Measurements from ENCODE around the gene ARHGAP4.

The ARHGAP4 gene

GRCh38 chrX:153945956-153946943 lies 20.2 kb upstream of the ARHGAP4 start:
- no peak for DNase-seq (ENCODE audit: low spot score)

GRCh38 chrX:153944800-153945150 lies 18.7 kb upstream of the ARHGAP4 start:
- no peak for DNase-seq (ENCODE audit: low spot score)

- no peak for DNase-seq (ENCODE audit: low spot score)
These were observed 18.2 kb upstream of the ARHGAP4 start, which contains the start of gene RENBP for GRCh38 chrX:153944140-153944799. Gene RENBP, minus strand, starts transcription at chrX:153944643. Its CDS starts 33 bp downstream, at chrX:153944610.

GRCh38 chrX:153941336-153942252 lies 15.5 kb upstream of the ARHGAP4 start:
- no peak for DNase-seq (ENCODE audit: low spot score)

GRCh38 chrX:153939573-153939972 lies 13.5 kb upstream of the ARHGAP4 start:
- no peak for DNase-seq (ENCODE audit: low spot score)

- DNase-seq (ENCODE audit: low spot score) = no peak
These were observed 12.2 kb upstream of the ARHGAP4 start for GRCh38 chrX:153938226-153938786.

- DNase-seq (ENCODE audit: low spot score) = no peak
These were observed 11.0 kb upstream of the ARHGAP4 start for GRCh38 chrX:153937056-153937455.

- no peak for DNase-seq (ENCODE audit: low spot score)
These were observed 9.3 kb upstream of the ARHGAP4 start for GRCh38 chrX:153935326-153935851.

GRCh38 chrX:153934762-153935325 lies 8.8 kb upstream of the ARHGAP4 start, which contains the start of gene NAA10:
Gene NAA10, minus strand, starts transcription at chrX:153935037. Its CDS starts 133 bp downstream, at chrX:153934904.
- peak; percentile 59 for DNase-seq (ENCODE audit: low spot score)

- DNase-seq (ENCODE audit: low spot score) = no peak
These were observed 8.2 kb upstream of the ARHGAP4 start for GRCh38 chrX:153934148-153934761.

- no peak for DNase-seq (ENCODE audit: low spot score)
These were observed 7.7 kb upstream of the ARHGAP4 start for GRCh38 chrX:153933748-153934147.

- no peak for DNase-seq (ENCODE audit: low spot score)
These were observed 6.3 kb upstream of the ARHGAP4 start for GRCh38 chrX:153932220-153932915.

GRCh38 chrX:153931748-153932147 lies 5.7 kb upstream of the ARHGAP4 start:
- DNase-seq (ENCODE audit: low spot score) = no peak

GRCh38 chrX:153931151-153931550 lies 5.1 kb upstream of the ARHGAP4 start:
- no peak for DNase-seq (ENCODE audit: low spot score)

- no peak for DNase-seq (ENCODE audit: low spot score)
These were observed 4.2 kb upstream of the ARHGAP4 start for GRCh38 chrX:153930011-153930910.

GRCh38 chrX:153929576-153929975 lies 3.5 kb upstream of the ARHGAP4 start:
- DNase-seq (ENCODE audit: low spot score) = no peak

- no peak for DNase-seq (ENCODE audit: low spot score)
These were observed 2.8 kb upstream of the ARHGAP4 start for GRCh38 chrX:153928846-153929245.

GRCh38 chrX:153927922-153928760 lies 2.1 kb upstream of the ARHGAP4 start:
- DNase-seq (ENCODE audit: low spot score) = peak; percentile 94
